Activated CD4-positive, alpha-beta T cell treated with anti-CD3 and anti-CD28 coated beads, Interleukin-10, Interleukin-2, amounts not matched to agents 100 ng/mL and 50 ng/mL, durations not matched to agents 16 hours and 8 hours (primary cell): ENCODE measurements around the gene RPA3.

ENCODE experiments used
- DNase-seq: peaks from one replicate; pipeline ENCODE4 v3.0.0-alpha.2; 2020

RPA3 gene

DNA sequence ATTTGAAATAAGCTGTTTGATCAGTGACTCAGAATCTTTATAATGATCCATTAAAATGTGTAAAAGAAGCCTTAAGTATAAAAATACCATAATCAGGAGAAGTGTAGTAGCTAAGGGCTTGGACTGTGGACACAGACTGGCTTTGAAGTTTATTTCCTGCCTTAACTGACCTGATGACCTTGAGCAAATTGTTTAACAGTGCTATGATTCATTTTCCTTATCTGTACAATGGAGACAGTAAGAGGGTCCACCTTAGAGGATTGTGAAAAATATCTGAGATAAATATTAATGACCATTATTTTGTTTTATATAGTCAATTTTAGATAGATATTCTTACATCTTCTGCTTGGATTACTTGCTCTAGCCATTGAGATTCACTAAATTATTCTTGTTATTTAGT, 13.3 kb upstream of the RPA3 start:
- DNase-seq, result no peak

DNA sequence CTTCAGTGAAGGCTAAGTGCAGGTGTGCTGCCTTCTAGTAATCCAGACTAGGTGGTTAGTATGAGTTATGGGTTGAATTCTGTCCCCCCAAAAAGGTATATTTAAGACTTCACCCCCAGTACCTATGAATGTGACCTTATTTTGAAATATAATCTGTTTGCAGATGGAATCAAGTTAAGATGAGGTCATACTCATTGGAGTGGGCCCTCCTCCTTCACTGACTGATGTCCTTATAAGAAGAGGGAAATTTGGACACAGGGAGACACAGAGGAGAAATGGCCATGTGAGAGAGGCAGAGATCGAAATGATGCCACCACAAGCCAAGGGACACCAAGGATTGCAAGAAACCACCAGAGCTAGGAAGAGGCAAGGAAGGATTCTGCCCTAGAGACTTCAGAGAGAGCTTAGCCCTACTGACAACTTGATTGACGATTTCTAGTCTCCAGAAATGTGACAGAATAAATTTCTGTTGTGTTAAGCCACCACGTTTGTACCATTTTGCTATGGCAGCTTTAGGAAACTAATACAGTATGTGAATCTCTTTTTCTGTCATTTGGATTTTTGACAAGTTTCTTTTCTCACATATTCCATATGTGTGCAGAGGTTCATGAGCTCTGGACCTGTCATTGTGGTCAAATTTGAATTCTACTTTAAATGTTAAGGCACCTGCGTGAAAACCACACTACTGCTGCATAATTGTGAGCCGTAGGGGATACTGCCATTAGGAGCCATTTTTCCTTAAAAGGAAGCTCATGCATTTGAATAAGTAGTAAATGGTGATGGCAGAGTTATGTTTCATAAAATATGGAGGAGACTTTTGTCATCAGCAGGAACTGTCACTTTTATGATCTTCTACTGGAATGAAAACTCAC, 2.6 kb upstream of the RPA3 start:
- DNase-seq, result peak; percentile 10

DNA sequence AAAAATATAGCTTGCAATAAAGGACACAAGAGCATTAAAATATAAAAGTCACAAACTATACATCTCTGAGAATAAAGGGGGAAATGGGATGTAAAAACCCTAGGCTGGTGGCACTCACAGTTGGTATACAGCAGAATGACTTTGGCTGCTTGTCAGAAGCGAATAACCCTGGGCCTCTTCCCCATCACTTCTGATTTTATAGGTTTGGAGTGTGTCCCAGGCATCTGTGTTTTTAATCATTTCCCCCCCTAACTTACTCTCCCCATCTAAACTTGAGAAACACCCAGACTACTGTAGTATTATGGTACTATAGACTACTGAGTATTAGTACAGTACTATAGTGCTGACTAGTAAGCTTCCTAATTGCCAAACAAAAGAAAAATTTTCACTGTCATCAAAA, 1.8 kb upstream of the RPA3 start:
- DNase-seq, result no peak

DNA sequence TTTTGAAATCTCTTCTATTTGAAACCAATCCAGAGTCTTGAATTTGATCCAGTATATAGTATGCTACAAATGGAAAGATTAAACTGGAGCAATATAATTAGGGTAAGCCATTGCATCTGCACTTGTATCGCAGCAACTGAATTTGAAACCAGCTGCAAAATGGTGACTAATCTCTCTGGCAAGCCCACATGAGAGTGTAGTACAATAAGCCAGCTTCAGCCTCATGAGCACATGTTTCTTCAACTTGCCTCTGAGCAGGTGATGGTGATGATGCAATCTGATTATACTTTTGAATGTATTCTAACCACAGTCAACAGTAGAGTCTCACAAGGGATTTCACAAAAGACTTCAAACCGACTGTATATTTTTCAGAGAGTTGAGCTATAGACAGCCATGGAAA, 829 bp upstream of the RPA3 start:
- DNase-seq, result peak; percentile 93

GRCh38 chr7:7713730-7714129, 4.7 kb downstream of the RPA3 start:
- DNase-seq, result no peak

GRCh38 chr7:7710469-7710868, 7.9 kb downstream of the RPA3 start:
- no peak for DNase-seq

- no peak for DNase-seq
Measured at GRCh38 chr7:7709291-7709690, 9.1 kb downstream of the RPA3 start.

GRCh38 chr7:7707806-7708205, 10.6 kb downstream of the RPA3 start:
- no peak for DNase-seq

DNA sequence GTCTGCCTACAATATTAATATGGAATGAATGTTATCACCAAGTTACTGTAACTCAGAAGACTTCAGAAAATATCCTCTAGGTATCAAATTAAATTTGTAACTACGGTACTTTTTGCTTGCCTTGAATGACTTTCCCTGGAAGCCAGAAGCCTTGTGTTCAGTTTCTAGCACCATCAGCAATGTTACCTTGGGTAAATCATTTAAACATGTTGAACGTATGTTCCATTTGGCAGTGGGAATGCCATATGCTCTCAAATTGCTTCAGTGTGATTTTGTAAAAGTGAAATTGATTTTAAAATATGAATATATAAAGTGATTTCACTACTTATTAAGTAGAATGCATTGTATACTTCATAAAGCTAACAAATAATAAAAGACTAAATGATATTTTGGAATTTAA, 11.2 kb downstream of the RPA3 start:
- no peak for DNase-seq

DNA sequence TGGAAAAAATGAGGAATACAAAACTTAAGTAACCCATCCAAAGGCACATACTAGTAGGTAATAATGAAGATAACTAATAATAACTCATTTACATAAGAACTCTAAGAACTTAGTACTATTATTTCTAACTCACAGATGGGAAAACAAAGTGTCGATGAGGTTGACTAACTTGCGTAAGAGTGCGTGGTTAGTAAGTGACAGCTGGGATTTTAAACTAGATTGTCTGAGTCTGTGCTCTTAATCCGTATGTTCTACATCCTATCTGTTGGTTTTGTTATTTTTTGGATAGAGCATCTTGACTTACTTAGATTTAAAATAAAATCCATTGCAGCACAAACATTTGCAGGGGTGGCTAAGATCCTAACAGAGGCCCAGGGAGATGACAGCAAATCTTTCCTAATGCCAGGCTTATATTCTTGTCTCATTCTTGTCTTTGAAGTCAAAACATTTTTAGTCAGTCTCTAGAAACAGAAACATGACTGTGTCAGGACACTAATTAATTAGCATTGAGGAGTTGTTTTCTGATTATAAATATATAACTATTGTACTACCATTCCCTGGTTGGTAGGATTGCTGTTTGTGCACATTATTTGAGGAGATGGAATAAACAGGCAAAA, 11.7 kb downstream of the RPA3 start:
- no peak for DNase-seq

DNA sequence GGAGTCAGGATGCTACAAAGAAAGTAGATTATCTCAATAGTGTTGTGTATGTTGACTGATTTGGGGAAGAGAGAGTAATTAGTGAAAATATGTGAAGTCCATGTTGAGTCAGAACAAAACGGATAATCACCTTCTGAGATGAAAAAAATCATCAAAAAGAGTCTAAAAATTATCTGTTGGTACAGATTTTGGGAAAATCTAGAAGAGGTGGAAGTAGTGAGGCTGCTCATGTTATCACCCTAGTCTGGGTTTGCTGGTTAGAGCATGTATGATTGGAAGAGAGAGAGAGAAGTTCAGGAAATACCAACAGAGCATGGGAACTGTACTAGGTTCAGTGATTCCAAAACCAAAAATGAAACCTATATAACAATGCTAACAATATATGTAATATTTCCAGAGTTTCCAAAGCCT, 12.3 kb downstream of the RPA3 start:
- DNase-seq, result peak; percentile 11

- no peak for DNase-seq
Measured at GRCh38 chr7:7705318-7705717, 13.1 kb downstream of the RPA3 start.

- DNase-seq, result no peak
Measured at GRCh38 chr7:7704867-7705266, 13.5 kb downstream of the RPA3 start.

GRCh38 chr7:7703427-7703826, 15.0 kb downstream of the RPA3 start:
- DNase-seq, result no peak

- DNase-seq, result no peak
Measured at GRCh38 chr7:7702826-7703225, 15.6 kb downstream of the RPA3 start.

- no peak for DNase-seq
Measured at GRCh38 chr7:7701527-7701926, 16.9 kb downstream of the RPA3 start.

DNA sequence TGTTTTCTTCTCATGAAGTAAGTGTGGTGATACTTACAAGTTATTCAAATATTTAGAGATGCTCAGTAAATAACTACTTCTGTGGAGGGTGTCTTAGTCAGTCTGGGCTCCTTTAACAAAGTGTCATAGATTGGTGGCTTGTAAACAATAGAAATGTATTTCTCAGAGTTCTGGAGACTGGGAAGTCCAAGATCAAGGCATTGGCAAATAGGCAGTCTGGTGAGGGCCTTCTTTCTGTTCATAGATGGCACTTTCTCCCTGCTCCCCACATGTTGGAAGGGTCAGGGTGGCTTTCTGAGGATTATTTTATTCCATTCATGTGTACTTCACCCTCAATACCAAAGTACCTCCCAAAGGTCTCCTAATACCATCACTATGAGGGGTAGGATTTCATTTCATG, 18.4 kb downstream of the RPA3 start:
- no peak for DNase-seq

DNA sequence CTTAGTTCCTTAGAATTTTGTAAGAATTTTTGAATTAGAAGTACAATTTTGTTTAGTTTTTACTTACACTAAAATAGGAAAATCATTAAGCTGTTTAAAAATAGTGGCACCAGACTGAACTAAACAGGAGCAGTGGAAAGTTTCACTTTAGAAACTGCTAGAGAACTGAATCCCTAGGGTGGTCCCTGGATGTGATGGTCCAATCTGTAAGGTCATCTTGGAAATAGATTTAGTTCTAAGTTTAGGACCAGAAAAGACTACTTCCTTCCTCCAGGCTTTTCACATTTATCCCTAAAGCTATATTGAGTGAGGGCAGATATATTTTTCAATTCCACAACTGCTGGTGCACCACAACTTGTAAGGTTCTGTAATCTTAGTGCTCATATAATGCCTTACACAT, 19.0 kb downstream of the RPA3 start:
- no peak for DNase-seq

DNA sequence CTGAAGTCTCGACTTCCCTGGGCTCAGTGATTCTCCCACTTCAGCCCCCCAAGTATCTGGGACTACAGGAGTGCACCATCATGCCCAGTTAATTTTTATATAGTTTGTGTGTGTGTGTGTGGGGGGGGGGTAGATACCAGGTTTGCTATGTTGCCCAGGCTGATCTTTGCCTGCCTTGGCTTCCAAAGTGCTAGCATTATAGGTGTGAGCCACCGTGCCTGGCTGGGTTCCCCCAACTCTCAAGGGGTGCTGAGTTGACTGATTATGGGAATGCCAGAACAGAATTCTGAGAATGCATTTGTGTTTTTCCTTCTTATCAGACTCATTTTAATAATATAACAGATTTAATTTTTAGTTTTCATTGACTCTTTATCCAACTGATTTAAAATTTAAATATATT, 19.5 kb downstream of the RPA3 start:
- DNase-seq, result no peak

GRCh38 chr7:7696458-7697119, 21.8 kb downstream of the RPA3 start:
- no peak for DNase-seq

GRCh38 chr7:7695111-7695817, 23.1 kb downstream of the RPA3 start:
- DNase-seq, result no peak

- no peak for DNase-seq
Measured at GRCh38 chr7:7694542-7694941, 23.9 kb downstream of the RPA3 start.

GRCh38 chr7:7693881-7694280, 24.5 kb downstream of the RPA3 start:
- no peak for DNase-seq

GRCh38 chr7:7688956-7689355, 29.5 kb downstream of the RPA3 start:
- no peak for DNase-seq
